ENCODE results near the gene TMCO1.

GRCh38 chr1:165747632-165748447 lies 20.8 kb downstream of the TMCO1 start:
- TF ChIP-seq, protein P1, sequence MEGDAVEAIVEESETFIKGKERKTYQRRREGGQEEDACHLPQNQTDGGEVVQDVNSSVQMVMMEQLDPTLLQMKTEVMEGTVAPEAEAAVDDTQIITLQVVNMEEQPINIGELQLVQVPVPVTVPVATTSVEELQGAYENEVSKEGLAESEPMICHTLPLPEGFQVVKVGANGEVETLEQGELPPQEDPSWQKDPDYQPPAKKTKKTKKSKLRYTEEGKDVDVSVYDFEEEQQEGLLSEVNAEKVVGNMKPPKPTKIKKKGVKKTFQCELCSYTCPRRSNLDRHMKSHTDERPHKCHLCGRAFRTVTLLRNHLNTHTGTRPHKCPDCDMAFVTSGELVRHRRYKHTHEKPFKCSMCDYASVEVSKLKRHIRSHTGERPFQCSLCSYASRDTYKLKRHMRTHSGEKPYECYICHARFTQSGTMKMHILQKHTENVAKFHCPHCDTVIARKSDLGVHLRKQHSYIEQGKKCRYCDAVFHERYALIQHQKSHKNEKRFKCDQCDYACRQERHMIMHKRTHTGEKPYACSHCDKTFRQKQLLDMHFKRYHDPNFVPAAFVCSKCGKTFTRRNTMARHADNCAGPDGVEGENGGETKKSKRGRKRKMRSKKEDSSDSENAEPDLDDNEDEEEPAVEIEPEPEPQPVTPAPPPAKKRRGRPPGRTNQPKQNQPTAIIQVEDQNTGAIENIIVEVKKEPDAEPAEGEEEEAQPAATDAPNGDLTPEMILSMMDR (IDR thresholded peaks at IDR 0.05), result no peak
- TF ChIP-seq POLR2A (IDR thresholded peaks at IDR 0.05) (no peak), POLR2AphosphoS5 (IDR thresholded peaks at IDR 0.05) (no peak), EP300 (IDR thresholded peaks at IDR 0.05) (no peak)

Data from upper lobe of left lung (tissue), 4 donors.